Neural cell (in vitro differentiated cells): ENCODE measurements around the gene GTF2A1.

Source experiments
- CTCF ChIP-seq: fragments of 450-650 bp; IDR thresholded peaks from 2 replicates; pipeline ENCODE4 v1.5.1; 2014; ENCODE audit warnings: antibody characterized with exemption, mild to moderate bottlenecking, moderate library complexity; ENCODE audit not compliant: poor library complexity, severe bottlenecking
- EP300 ChIP-seq: fragments of 450-650 bp; conservative IDR thresholded peaks from 2 replicates; pipeline ENCODE4 v1.6.1; 2014; ENCODE audit warnings: antibody characterized with exemption, mild to moderate bottlenecking, moderate library complexity; ENCODE audit not compliant: poor library complexity, severe bottlenecking
- POLR2AphosphoS5 ChIP-seq: IDR thresholded peaks from 2 replicates; pipeline ENCODE4 v1.6.1; 2012
- TF ChIP-seq, protein P1 (sequence below): IDR thresholded peaks from 2 replicates; pipeline ENCODE4 v1.6.1; 2012; ENCODE audit warnings: borderline replicate concordance

DNA sequence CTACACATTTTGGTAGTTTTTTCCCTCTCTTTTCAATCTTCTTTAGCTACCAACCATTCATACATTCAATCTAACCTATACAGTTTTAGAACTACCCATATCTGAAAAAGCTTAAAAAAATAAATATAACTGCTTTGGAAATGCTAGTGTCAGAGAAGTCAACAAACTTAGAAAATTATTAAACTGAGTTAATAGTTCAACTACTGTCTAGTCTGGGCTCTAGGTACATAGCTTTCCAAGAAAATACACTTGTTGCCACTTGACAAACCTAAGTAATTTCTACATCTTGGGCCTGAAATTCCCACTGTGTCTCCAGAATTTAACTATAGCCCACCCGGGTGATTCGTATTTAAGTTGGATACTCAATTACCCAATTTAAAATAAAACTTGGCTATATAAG lies 22.1 kb downstream of the GTF2A1 start:
- TF ChIP-seq CTCF: no peak
- TF ChIP-seq POLR2AphosphoS5: no peak
- TF ChIP-seq, protein P1, sequence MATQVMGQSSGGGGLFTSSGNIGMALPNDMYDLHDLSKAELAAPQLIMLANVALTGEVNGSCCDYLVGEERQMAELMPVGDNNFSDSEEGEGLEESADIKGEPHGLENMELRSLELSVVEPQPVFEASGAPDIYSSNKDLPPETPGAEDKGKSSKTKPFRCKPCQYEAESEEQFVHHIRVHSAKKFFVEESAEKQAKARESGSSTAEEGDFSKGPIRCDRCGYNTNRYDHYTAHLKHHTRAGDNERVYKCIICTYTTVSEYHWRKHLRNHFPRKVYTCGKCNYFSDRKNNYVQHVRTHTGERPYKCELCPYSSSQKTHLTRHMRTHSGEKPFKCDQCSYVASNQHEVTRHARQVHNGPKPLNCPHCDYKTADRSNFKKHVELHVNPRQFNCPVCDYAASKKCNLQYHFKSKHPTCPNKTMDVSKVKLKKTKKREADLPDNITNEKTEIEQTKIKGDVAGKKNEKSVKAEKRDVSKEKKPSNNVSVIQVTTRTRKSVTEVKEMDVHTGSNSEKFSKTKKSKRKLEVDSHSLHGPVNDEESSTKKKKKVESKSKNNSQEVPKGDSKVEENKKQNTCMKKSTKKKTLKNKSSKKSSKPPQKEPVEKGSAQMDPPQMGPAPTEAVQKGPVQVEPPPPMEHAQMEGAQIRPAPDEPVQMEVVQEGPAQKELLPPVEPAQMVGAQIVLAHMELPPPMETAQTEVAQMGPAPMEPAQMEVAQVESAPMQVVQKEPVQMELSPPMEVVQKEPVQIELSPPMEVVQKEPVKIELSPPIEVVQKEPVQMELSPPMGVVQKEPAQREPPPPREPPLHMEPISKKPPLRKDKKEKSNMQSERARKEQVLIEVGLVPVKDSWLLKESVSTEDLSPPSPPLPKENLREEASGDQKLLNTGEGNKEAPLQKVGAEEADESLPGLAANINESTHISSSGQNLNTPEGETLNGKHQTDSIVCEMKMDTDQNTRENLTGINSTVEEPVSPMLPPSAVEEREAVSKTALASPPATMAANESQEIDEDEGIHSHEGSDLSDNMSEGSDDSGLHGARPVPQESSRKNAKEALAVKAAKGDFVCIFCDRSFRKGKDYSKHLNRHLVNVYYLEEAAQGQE: no peak
- no peak for TF ChIP-seq EP300
